H1 (cell line): Measurements from ENCODE around the gene VPS26A. TPM values are rescaled to one million over a fixed set of nuclear protein-coding genes. Genes with fewer than 3 reads are reported as not detected.

Experiments used
- CTCF ChIA-PET: fragments of 300-600 bp; sonication (Branson Sonifier 250); formaldehyde crosslinking; loops from one replicate; lab custom pipeline; 2021; ENCODE audit not compliant: partially characterized antibody; lab: Charles Lee
- POLR2A ChIA-PET: fragments of 300-600 bp; sonication (Branson Sonifier 250); formaldehyde crosslinking; loops from one replicate; lab custom pipeline; 2021; ENCODE audit warnings: inconsistent platforms; ENCODE audit not compliant: partially characterized antibody; lab: Charles Lee
- DNase-seq, 2 experiments: peaks; one replicate each; pipeline versions ENCODE4 v3.0.0 to v3.0.0-alpha.2; 2010 to 2022; ENCODE audit warnings: low spot score in 2 of 2, low read depth in 1 of 2, mixed read lengths in 1 of 2
- FAIRE-seq: peaks from 2 replicates; lab custom pipeline; 2011; peaks lifted over from hg19 to GRCh38; lab: Jason Lieb, UNC
- H2AFZ ChIP-seq: 2 replicates; pipeline ENCODE4 v1.8.1; 2012; ENCODE audit warnings: low read length, inconsistent platforms
- H2AK5ac ChIP-seq: 2 replicates; pipeline ENCODE4 v1.6.1; 2013; ENCODE audit warnings: low read depth, low read length
- H2BK120ac ChIP-seq: replicated peaks from 2 replicates; pipeline ENCODE3; 2013; ENCODE audit warnings: low read depth, low read length, inconsistent platforms
- H2BK12ac ChIP-seq: 2 replicates; pipeline ENCODE4 v1.6.1; 2013; ENCODE audit warnings: low read depth, low read length
- H2BK15ac ChIP-seq: 2 replicates; pipeline ENCODE4 v1.6.1; 2013; ENCODE audit warnings: low read length
- H2BK20ac ChIP-seq: 2 replicates; pipeline ENCODE4 v1.6.1; 2013; ENCODE audit warnings: low read length
- H2BK5ac ChIP-seq: 2 replicates; pipeline ENCODE4 v1.6.1; 2013; ENCODE audit warnings: low read depth, low read length
- H3K14ac ChIP-seq: 2 replicates; pipeline ENCODE4 v1.6.1; 2013; ENCODE audit warnings: inconsistent platforms; ENCODE audit not compliant: insufficient read length
- H3K18ac ChIP-seq: 2 replicates; pipeline ENCODE4 v1.6.1; 2013; ENCODE audit warnings: low read length; ENCODE audit errors: extremely low read depth
- H3K23ac ChIP-seq: 2 replicates; pipeline ENCODE4 v1.6.1; 2013; ENCODE audit warnings: inconsistent platforms; ENCODE audit not compliant: insufficient read length
- H3K23me2 ChIP-seq: 2 replicates; pipeline ENCODE4 v1.6.1; 2013; ENCODE audit warnings: low read depth, low read length
- H3K27ac ChIP-seq: 2 replicates; pipeline ENCODE4 v1.6.1; 2011; ENCODE audit warnings: low read depth, low read length, inconsistent platforms
- H3K27me3 ChIP-seq, 4 experiments: replicated peaks in 1 of 4; 1 replicate in 1 of 4; 2 replicates in 3 of 4; pipeline versions ENCODE4 v1.6.1 to v1.8.1; 2011 to 2013; ENCODE audit warnings: low read length in 3 of 4, mild to moderate bottlenecking in 3 of 4, inconsistent platforms in 2 of 4, mixed read lengths in 2 of 4, moderate library complexity in 1 of 4; ENCODE audit not compliant: control insufficient read depth in 3 of 4, insufficient read depth in 3 of 4; ENCODE audit errors: extremely low read depth in 1 of 4
- H3K36me3 ChIP-seq, 4 experiments: 2 replicates each; pipeline versions ENCODE4 v1.6.1 to v1.8.1; 2011 to 2013; ENCODE audit warnings: mild to moderate bottlenecking in 4 of 4, low read length in 3 of 4, moderate library complexity in 2 of 4, control low read depth in 1 of 4, inconsistent platforms in 1 of 4; ENCODE audit not compliant: insufficient read depth in 4 of 4, control insufficient read depth in 2 of 4
- H3K4ac ChIP-seq: replicated peaks from 2 replicates; pipeline ENCODE3; 2013; ENCODE audit warnings: low read length, low read depth, mixed read lengths, inconsistent platforms; ENCODE audit not compliant: insufficient read length
- H3K4me1 ChIP-seq, 4 experiments: replicated peaks in 1 of 4; 1 replicate in 1 of 4; 2 replicates in 3 of 4; pipeline versions ENCODE4 v1.6.1 to v1.8.1; 2011 to 2013; ENCODE audit warnings: low read length in 3 of 4, inconsistent platforms in 2 of 4, mixed read lengths in 1 of 4; ENCODE audit not compliant: insufficient read depth in 4 of 4, control insufficient read depth in 3 of 4
- H3K4me2 ChIP-seq, 2 experiments: 2 replicates each; pipeline versions ENCODE4 v1.6.1 to v1.8.1; 2011 to 2013; ENCODE audit warnings: low read depth in 2 of 2, low read length in 2 of 2, control low read depth in 1 of 2, inconsistent platforms in 1 of 2, mild to moderate bottlenecking in 1 of 2; ENCODE audit not compliant: insufficient read depth in 1 of 2
- H3K4me3 ChIP-seq, 4 experiments: fragments of 200-600, 300-600 bp in 1 of 4; sonication (generic), shearing (Covaris generic), sonication (Bioruptor Twin) in 1 of 4; 2 replicates each; pipeline versions ENCODE4 v1.5.1 to v1.8.1; 2011 to 2016; ENCODE audit warnings: low read length in 4 of 4, low read depth in 3 of 4, control low read depth in 2 of 4, inconsistent platforms in 2 of 4, mild to moderate bottlenecking in 2 of 4, mixed read lengths in 1 of 4, moderate library complexity in 1 of 4; ENCODE audit not compliant: insufficient read depth in 2 of 4; ENCODE audit errors: extremely low read depth in 1 of 4
- H3K56ac ChIP-seq: replicated peaks from 2 replicates; pipeline ENCODE3; 2013; ENCODE audit warnings: low read depth, mild to moderate bottlenecking, mixed read lengths, low read length, inconsistent platforms; ENCODE audit not compliant: insufficient read length
- H3K79me1 ChIP-seq: 2 replicates; pipeline ENCODE4 v1.6.1; 2013; ENCODE audit warnings: low read depth, low read length, control low read depth
- H3K79me2 ChIP-seq, 2 experiments: 2 replicates each; pipeline versions ENCODE4 v1.6.1 to v1.8.1; 2012 to 2013; ENCODE audit warnings: low read length in 2 of 2, mild to moderate bottlenecking in 2 of 2, inconsistent platforms in 1 of 2; ENCODE audit not compliant: insufficient read depth in 2 of 2, control insufficient read depth in 1 of 2
- H3K9ac ChIP-seq, 4 experiments: replicated peaks in 1 of 4; 1 replicate in 1 of 4; 2 replicates in 3 of 4; pipeline versions ENCODE4 v1.6.1 to v1.8.1; 2011 to 2013; ENCODE audit warnings: low read depth in 3 of 4, low read length in 3 of 4, control low read depth in 2 of 4, mild to moderate bottlenecking in 2 of 4, moderate library complexity in 2 of 4, inconsistent platforms in 1 of 4; ENCODE audit errors: extremely low read depth in 1 of 4
- H3K9me3 ChIP-seq, 2 experiments: 2 replicates each; pipeline versions ENCODE4 v1.6.1 to v1.8.1; 2012 to 2013; ENCODE audit warnings: mild to moderate bottlenecking in 2 of 2, moderate library complexity in 2 of 2, control low read depth in 1 of 2, inconsistent platforms in 1 of 2, low read depth in 1 of 2, low read length in 1 of 2, mixed read lengths in 1 of 2; ENCODE audit not compliant: insufficient read depth in 2 of 2
- H4K20me1 ChIP-seq, 2 experiments: replicated peaks in 1 of 2; 2 replicates each; pipeline versions ENCODE3 to v1.8.1; 2011 to 2013; ENCODE audit warnings: inconsistent platforms in 2 of 2, low read length in 2 of 2, mild to moderate bottlenecking in 1 of 2; ENCODE audit not compliant: insufficient read depth in 2 of 2, control insufficient read depth in 1 of 2
- H4K5ac ChIP-seq: 2 replicates; pipeline ENCODE4 v1.6.1; 2013; ENCODE audit warnings: low read length, low read depth, mixed read lengths, inconsistent platforms; ENCODE audit not compliant: insufficient read length
- H4K8ac ChIP-seq: 2 replicates; pipeline ENCODE4 v1.8.0; 2013; ENCODE audit warnings: mild to moderate bottlenecking, moderate library complexity, low read length, inconsistent platforms; ENCODE audit not compliant: insufficient read depth; ENCODE audit errors: extremely low read depth
- H4K91ac ChIP-seq: replicated peaks from 2 replicates; pipeline ENCODE3; 2013; ENCODE audit warnings: low read length, mixed read lengths, inconsistent platforms; ENCODE audit not compliant: insufficient read length
- ASH2L ChIP-seq: fragments of 200-600, 300-600 bp; sonication (generic); IDR thresholded peaks from one replicate; pipeline ENCODE4 v1.7.1; 2017; ENCODE audit warnings: low read length
- CBX5 ChIP-seq: fragments of 300-800, 300-1000 bp; sonication (generic); IDR thresholded peaks from 2 replicates; pipeline ENCODE4 v1.7.1; 2016; ENCODE audit warnings: antibody characterized with exemption, low read length, low read depth
- CHD1 ChIP-seq: IDR thresholded peaks from 2 replicates; pipeline ENCODE4 v1.6.1; 2012; ENCODE audit warnings: low read depth, low read length, improper control_type of control experiment
- EGR1 ChIP-seq: IDR thresholded peaks from 2 replicates; pipeline ENCODE4 v1.6.1; 2011; ENCODE audit warnings: low read depth, low read length, borderline replicate concordance
- EZH2 ChIP-seq: fragments of 200-600 bp; sonication (generic); IDR thresholded peaks from 2 replicates; pipeline ENCODE4 v1.7.1; 2012; ENCODE audit warnings: low read depth, mild to moderate bottlenecking, moderate library complexity, low read length, inconsistent platforms; ENCODE audit not compliant: severe bottlenecking
- KDM4A ChIP-seq: IDR thresholded peaks from one replicate; pipeline ENCODE4 v1.7.1; 2012; ENCODE audit warnings: low read depth, mild to moderate bottlenecking, moderate library complexity, low read length, inconsistent platforms; ENCODE audit not compliant: severe bottlenecking
- NRF1 ChIP-seq: IDR thresholded peaks from 2 replicates; pipeline ENCODE4 v1.6.1; 2011; ENCODE audit warnings: mild to moderate bottlenecking, low read depth, low read length, improper control_type of control experiment
- TAF7 ChIP-seq: optimal IDR thresholded peaks from 2 replicates; pipeline ENCODE3; 2011; ENCODE audit warnings: low read depth, mild to moderate bottlenecking, inconsistent platforms, low read length, moderate library complexity, borderline replicate concordance
- whole genome bisulfite sequencing, 2 experiments: shearing (Covaris generic) in 1 of 2; methylation state at CpG; one replicate each; pipeline versions ENCODE4 v1.1.6 to v1.1.7; 2013 to 2015; ENCODE audit warnings: low lambda C conversion rate in 2 of 2, mixed read lengths in 2 of 2, inconsistent platforms in 1 of 2, low coverage in 1 of 2, missing lambda C conversion rate in 1 of 2; ENCODE audit not compliant: insufficient replicate concordance in 2 of 2, insufficient coverage in 1 of 2, insufficient read length in 1 of 2; ENCODE audit errors: extremely low coverage in 1 of 2, missing lambda C conversion rate in 1 of 2; 5-methylcytosine and 5-hydroxymethylcytosine counted together
- polyA plus RNA-seq, 7 experiments: library from polyadenylated mRNA; depleted of rRNA in 3 of 7; stranded (reverse) in 5 of 7; unstranded in 2 of 7; fragments of >200 nt in 5 of 7; fragments of 200-250 nt in 2 of 7; gene quantifications; 1 replicate in 5 of 7; 2 replicates in 1 of 7; 4 replicates in 1 of 7; pipeline versions ENCODE4 v1.2.1 to v1.2.3, GENCODE V29; 2011 to 2013; ENCODE audit warnings: missing spikeins in 2 of 7, mixed read lengths in 2 of 7
- total RNA-seq: library from RNA; stranded (reverse); fragmentation: NEBNext Ultra II Directional; extraction: Animal tissue kit (Norgen Biotek cat#: 25700); gene quantifications from 2 replicates; pipeline ENCODE4 v1.2.1, GENCODE V29; 2021

Gene VPS26A
- total and polyA plus RNA-seq, 2 of the 8 experiments (the other 6 are each of a cell fraction or from before 2014, with no cell fraction given), result 10.7 to 44.8 TPM

DNA sequence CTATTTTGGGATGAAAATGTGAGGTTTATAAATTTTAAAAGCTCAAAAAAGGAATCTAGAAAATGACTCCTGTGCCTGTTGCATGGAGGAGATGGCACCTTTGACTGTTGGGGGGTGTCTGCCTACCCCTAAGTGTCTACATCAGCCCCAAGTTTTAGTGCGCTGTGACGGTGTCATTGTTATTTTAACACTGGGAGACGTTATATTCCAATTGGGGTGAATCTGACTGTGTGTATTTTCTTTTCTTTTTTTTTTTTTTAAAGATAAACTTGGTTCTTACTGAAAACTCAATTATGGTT lies 35.6 kb upstream of the VPS26A start:
- POLR2A ChIA-PET, result no interaction called here
- no peaks in the 10 kb centered on the region for H3K9me3 ChIP-seq
- no peak overlapping the region for H3K23ac ChIP-seq
- no peaks in the 10 kb centered on the region for H3K79me2 ChIP-seq
- no peak overlapping the region for H3K4me3 ChIP-seq
- no peaks in the 10 kb centered on the region for H3K79me1 ChIP-seq
- H3K23me2 ChIP-seq, result no peaks in the 10 kb centered on the region
- no peak overlapping the region for H3K4me2 ChIP-seq
- H3K27ac ChIP-seq, result no peak overlapping the region
- H4K8ac ChIP-seq, result no peak overlapping the region
- no peak overlapping the region for H2BK5ac ChIP-seq
- no peaks in the 10 kb centered on the region for H3K27me3 ChIP-seq
- H3K18ac ChIP-seq, result no peak overlapping the region
- WGBS, 2 experiments, result 95% methylated on average over 3 of the region's 3 CpGs; no CpG with 5 or more reads in 1 of the 2 experiments
- H2AFZ ChIP-seq, result no peak overlapping the region
- H3K36me3 ChIP-seq, result no peaks in the 10 kb centered on the region
- no peak overlapping the region for H3K4ac ChIP-seq
- H4K91ac ChIP-seq, result no peak overlapping the region
- no peak overlapping the region for H2BK120ac ChIP-seq
- H3K56ac ChIP-seq, result no peak overlapping the region
- H4K5ac ChIP-seq, result no peak overlapping the region
- FAIRE-seq, result no peak
- H2BK15ac ChIP-seq, result no peak overlapping the region
- H3K9ac ChIP-seq, result no peak overlapping the region
- no peak overlapping the region for H2BK12ac ChIP-seq
- no peak overlapping the region for H2BK20ac ChIP-seq
- H3K4me1 ChIP-seq, result peaks cover 0 to 4% (median 1%) of the 10 kb centered on the region in 4 experiments; a peak in 3 of 7 replicates
- H3K14ac ChIP-seq, result no peak overlapping the region
- CTCF ChIA-PET, result interaction anchor here (1.7 kb wide), 1 partner anchor 93 kb away, joined by 3 read pairs; no protein-coding TSS in a partner anchor
- DNase-seq, result no peak
- no peak overlapping the region for H2AK5ac ChIP-seq
- H4K20me1 ChIP-seq, result no peaks in the 10 kb centered on the region
- TF ChIP-seq CHD1 (no peak), EGR1 (no peak), EZH2 (no peak), TAF7 (no peak), CBX5 (no peak), ASH2L (no peak), KDM4A (no peak), NRF1 (no peak)
